GM12872 (cell line): ENCODE data around the gene CCS.
A peak's percentile ranks its signal among the peaks of the same experiment; 100 is the strongest.

Experiments used
- TF ChIP-seq, protein P1 (sequence below): IDR thresholded peaks from 3 replicates; pipeline ENCODE4 v1.5.1; 2011; ENCODE audit warnings: low read depth, mild to moderate bottlenecking, low read length, moderate library complexity; ENCODE audit not compliant: insufficient read depth

CCS gene

DNA sequence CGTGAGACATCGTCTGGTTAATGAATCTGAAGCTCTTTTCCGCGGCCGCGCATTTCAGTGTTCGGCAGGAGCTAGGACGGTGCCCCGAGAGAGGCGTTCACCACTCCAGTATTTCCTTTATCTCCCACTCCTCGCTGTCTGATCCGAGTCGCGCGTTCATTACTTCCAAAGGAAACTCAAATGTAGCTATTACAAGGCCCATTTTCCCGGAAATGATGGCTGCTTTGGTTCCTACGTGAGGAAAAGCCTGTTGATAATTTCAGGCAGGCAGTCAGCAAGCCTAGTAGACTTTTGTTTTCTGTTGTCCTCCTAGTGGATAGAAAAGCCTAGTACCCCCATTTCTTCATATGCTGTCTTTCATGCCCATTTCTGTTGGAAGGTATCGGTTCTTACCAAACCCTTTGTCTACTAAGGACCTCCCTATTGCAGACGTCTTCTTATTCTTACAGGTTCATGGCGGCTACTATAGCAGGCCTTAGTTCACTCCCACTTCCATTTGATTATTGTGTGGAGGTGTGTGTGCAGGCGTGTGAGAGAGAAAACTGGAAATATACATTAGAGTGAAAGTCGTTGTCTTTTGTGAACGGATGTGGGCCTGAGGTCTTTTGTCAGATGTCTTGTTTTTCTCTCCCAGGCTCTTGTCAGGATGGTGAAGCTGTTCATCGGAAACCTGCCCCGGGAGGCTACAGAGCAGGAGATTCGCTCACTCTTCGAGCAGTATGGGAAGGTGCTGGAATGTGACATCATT is 46.3 kb downstream of the CCS start:
- TF ChIP-seq, protein P1, sequence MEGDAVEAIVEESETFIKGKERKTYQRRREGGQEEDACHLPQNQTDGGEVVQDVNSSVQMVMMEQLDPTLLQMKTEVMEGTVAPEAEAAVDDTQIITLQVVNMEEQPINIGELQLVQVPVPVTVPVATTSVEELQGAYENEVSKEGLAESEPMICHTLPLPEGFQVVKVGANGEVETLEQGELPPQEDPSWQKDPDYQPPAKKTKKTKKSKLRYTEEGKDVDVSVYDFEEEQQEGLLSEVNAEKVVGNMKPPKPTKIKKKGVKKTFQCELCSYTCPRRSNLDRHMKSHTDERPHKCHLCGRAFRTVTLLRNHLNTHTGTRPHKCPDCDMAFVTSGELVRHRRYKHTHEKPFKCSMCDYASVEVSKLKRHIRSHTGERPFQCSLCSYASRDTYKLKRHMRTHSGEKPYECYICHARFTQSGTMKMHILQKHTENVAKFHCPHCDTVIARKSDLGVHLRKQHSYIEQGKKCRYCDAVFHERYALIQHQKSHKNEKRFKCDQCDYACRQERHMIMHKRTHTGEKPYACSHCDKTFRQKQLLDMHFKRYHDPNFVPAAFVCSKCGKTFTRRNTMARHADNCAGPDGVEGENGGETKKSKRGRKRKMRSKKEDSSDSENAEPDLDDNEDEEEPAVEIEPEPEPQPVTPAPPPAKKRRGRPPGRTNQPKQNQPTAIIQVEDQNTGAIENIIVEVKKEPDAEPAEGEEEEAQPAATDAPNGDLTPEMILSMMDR: 0 out of 3 replicates have a peak, but pooled peaks have one; percentile 11

DNA sequence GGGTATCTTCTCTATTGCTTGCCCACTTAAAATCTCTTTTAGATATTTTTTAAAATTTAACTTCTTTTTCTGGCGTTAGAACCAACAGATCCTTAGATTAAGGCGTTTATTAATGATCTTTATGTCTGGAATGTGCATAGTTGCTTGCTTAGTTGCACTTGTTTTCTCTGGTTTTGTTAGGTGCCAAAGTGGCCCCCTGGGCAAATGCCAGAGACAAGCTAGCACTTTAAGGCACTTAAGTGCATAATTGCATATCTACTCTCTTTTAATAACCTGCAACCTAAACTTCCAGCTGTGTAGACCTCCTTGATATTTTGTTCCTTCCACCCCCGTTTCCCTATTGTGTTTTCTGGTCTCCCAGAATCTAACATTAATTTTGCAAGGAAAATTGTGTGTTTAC is 48.8 kb downstream of the CCS start:
- TF ChIP-seq, protein P1: no peak

DNA sequence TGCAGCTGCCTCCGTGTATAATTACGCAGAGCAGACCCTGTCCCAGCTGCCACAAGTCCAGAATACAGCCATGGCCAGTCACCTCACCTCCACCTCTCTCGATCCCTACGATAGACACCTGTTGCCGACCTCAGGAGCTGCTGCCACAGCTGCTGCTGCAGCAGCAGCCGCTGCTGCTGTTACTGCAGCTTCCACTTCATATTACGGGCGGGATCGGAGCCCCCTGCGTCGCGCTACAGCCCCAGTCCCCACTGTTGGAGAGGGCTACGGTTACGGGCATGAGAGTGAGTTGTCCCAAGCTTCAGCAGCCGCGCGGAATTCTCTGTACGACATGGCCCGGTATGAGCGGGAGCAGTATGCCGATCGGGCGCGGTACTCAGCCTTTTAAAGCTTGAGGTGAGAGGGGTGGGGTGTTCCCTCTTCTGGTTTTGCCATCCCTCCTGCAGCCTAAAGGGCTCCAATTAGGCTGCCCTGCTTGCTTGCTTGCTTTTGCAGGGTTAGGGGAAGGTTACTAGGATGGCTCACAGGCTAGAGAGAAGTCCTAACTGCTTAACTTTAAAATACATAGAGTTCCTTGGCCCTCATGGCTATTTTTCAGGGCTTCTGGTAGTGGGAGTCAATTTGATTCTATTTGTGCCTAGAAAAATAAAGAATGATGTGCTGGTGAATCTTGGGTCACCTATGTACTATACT is 50.9 kb downstream of the CCS start:
- TF ChIP-seq, protein P1: no peak

DNA sequence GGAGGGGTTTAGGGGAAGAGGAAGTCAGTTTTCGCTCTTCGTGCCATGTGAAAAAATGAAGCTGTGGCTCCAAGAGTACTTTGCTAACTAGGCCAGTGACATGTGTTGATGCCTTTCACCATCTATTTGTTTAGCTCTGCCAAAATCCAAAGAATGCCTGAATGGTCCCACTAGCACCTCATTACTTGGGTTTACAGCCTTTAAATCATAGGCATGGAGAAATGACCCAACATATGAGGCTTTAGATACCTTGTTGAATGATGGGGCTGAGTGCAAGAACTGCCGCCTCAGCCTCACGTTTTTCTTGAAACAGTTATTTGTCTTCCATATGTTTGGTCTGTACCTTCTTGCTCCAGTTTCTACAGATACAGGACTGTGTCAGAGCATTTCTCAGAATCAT is 53.8 kb downstream of the CCS start:
- TF ChIP-seq, protein P1: no peak

DNA sequence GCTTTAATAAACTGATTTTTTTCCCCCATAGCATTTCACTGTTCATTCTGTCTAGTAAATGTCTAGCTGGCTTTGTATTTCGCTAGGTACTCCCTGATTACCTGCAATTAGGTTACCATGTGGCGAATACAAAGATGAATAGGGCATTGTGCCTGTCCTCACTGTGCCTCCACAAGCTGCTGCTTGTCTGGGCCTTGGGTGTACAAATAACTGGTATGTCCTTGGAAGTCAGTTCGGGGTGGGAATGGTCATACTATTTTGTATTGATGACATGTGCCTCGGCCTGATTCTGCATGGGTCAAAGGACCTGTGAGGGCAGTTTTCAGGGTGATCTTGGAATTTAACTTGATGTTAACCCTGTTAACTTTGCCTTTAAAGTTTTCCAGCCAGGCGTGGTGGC is 56.9 kb downstream of the CCS start:
- TF ChIP-seq, protein P1: no peak

DNA sequence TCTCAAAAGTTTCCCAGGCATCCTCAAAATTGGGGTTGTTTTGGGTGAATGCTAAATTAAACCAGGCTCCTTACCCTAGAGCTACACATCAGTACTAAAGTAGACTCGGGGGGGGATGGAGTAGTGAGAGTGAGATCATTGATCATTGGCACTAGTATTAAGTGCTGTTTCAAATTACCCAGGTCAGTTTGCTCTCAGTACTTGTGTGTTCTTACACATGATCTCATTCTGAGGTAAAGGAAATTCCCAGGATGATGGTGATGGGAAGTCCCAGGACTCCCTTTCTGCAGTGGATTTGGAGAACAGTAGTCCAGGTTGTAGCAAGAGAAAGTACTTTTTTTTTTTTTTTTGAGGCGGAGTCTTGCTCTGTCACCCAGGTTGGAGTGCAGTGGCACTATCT is 58.0 kb downstream of the CCS start:
- TF ChIP-seq, protein P1: no peak

DNA sequence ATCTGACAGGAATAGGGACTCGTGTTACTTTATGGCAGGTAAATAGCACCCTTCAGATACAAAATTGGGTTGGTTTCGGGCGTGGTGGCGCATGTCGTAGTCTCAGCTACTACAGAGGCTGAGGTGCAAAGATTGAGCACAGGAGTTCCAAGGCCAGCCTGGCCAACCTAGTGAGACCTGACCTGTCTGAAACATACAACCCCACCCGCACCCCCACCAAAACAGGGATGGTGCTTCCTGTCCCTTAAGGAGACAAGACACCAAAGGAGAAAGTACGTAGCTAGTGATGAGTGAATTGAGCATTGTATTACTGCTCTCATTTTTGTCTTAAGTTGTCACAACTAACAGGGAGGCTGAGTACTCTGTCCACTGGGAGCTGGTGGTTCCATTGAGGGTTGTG is 59.7 kb downstream of the CCS start:
- TF ChIP-seq, protein P1: no peak
